PC-9 (cell line): ENCODE data around the gene PCDH8. TPM values are rescaled to one million over a fixed set of nuclear protein-coding genes. Genes with fewer than 3 reads are reported as not detected.

Source experiments
- BruUV-seq: library from RNA; stranded (reverse); fragments of 400-500 nt; replicated peaks from 2 replicates; lab custom pipeline; 2021; lab: Mats Ljungman, UMichigan
- CTCF ChIA-PET: fragments of 300-600 bp; sonication (Branson Sonifier 250); formaldehyde crosslinking; loops from one replicate; lab custom pipeline; 2022; ENCODE audit warnings: antibody characterized with exemption; lab: Charles Lee
- POLR2A ChIA-PET: fragments of 300-600 bp; sonication (Branson Sonifier 250); formaldehyde crosslinking; loops from one replicate; lab custom pipeline; 2022; ENCODE audit warnings: antibody characterized with exemption; ENCODE audit not compliant: unreplicated experiment; lab: Charles Lee
- DNase-seq, 2 experiments: peaks; one replicate each; pipeline versions ENCODE4 v3.0.0 to v3.0.0-alpha.2; 2015 to 2022; ENCODE audit warnings: mixed read lengths in 1 of 2
- H2AFZ ChIP-seq: fragments of 200-600 bp; sonication (generic); 2 replicates; pipeline ENCODE4 v1.8.1; 2017; ENCODE audit warnings: antibody characterized with exemption
- H3F3A ChIP-seq: fragments of 200-600 bp; sonication (generic); 2 replicates; pipeline ENCODE4 v1.8.1; 2017; ENCODE audit warnings: antibody characterized with exemption, mild to moderate bottlenecking, low read depth; ENCODE audit not compliant: insufficient read depth
- H3K27ac ChIP-seq: fragments of 200-600 bp; sonication (generic); 2 replicates; pipeline ENCODE4 v1.6.1; 2016; ENCODE audit warnings: mixed run types
- H3K27me3 ChIP-seq: fragments of 200-600 bp; sonication (generic); 2 replicates; pipeline ENCODE4 v1.6.1; 2016; ENCODE audit warnings: low read depth, mixed run types; ENCODE audit not compliant: insufficient read depth
- H3K36me3 ChIP-seq: fragments of 200-600 bp; sonication (generic); 2 replicates; pipeline ENCODE4 v1.6.1; 2016; ENCODE audit warnings: low read depth, mixed run types
- H3K4me1 ChIP-seq: fragments of 200-600 bp; sonication (generic); replicated peaks from 2 replicates; pipeline ENCODE4 v1.6.1; 2016; ENCODE audit warnings: mixed run types; ENCODE audit not compliant: insufficient read depth
- H3K4me2 ChIP-seq: fragments of 200-600 bp; sonication (generic); 2 replicates; pipeline ENCODE4 v1.6.1; 2017; ENCODE audit warnings: mixed run types
- H3K4me3 ChIP-seq: fragments of 200-600 bp; sonication (generic); 2 replicates; pipeline ENCODE4 v1.6.1; 2016; ENCODE audit warnings: mixed run types
- H3K79me2 ChIP-seq: fragments of 200-600 bp; sonication (generic); 2 replicates; pipeline ENCODE4 v1.6.1; 2017; ENCODE audit warnings: low read depth, mixed run types
- H3K9me2 ChIP-seq: fragments of 200-600 bp; sonication (generic); 2 replicates; pipeline ENCODE4 v1.8.1; 2017; ENCODE audit warnings: mild to moderate bottlenecking; ENCODE audit not compliant: insufficient read depth
- H3K9me3 ChIP-seq: fragments of 200-600 bp; sonication (generic); 2 replicates; pipeline ENCODE4 v1.8.1; 2016; ENCODE audit warnings: low read depth; ENCODE audit not compliant: insufficient read depth
- H4K20me1 ChIP-seq: fragments of 200-600 bp; sonication (generic); 2 replicates; pipeline ENCODE4 v1.8.1; 2017; ENCODE audit not compliant: insufficient read depth
- CTCF ChIP-seq: fragments of 200-600 bp; sonication (generic); conservative IDR thresholded peaks from 2 replicates; pipeline ENCODE4 v1.6.1; 2017; ENCODE audit warnings: mixed run types, antibody characterized with exemption, mild to moderate bottlenecking, moderate library complexity
- EZH2 ChIP-seq: fragments of 200-600 bp; sonication (generic); IDR thresholded peaks from 2 replicates; pipeline ENCODE4 v1.8.0; 2017; ENCODE audit warnings: antibody characterized with exemption, low read depth
- intact Hi-C: fragments of 100-400 bp; cut with micrococcal nuclease; formaldehyde crosslinking; loops from one replicate; pipeline ENCODE4 v1.10.0; 2022; ENCODE audit not compliant: unreplicated experiment
- total RNA-seq: library from RNA; stranded (reverse); gene quantifications from 2 replicates; pipeline ENCODE4 v1.2.3, GENCODE V29; 2021

Gene PCDH8
- total RNA-seq, 1 experiment from 2014 or later = not detected

GRCh38 chr13:52852444-52852843 lies 4.0 kb upstream of the PCDH8 start:
- H3K36me3 ChIP-seq = no peaks in the 10 kb centered on the region
- no peak overlapping the region for H3K4me2 ChIP-seq
- no peaks in the 10 kb centered on the region for H4K20me1 ChIP-seq
- peaks cover 14% of the 10 kb centered on the region for H3K27me3 ChIP-seq
- no peak for DNase-seq
- H3F3A ChIP-seq = no peaks in the 10 kb centered on the region
- BruUV-seq = no TSS peak
- no peaks in the 10 kb centered on the region for H3K4me1 ChIP-seq
- ChIA-PET POLR2A (no interaction called here), CTCF (no interaction called here)
- H2AFZ ChIP-seq = no peak overlapping the region
- H3K4me3 ChIP-seq = no peak overlapping the region
- H3K79me2 ChIP-seq = no peaks in the 10 kb centered on the region
- H3K27ac ChIP-seq = no peak overlapping the region
- H3K9me2 ChIP-seq = no peaks in the 10 kb centered on the region
- TF ChIP-seq CTCF (no peak), EZH2 (no peak)
- intact Hi-C loops = no loop called here
- no peaks in the 10 kb centered on the region for H3K9me3 ChIP-seq

GRCh38 chr13:52851137-52851962 lies 2.9 kb upstream of the PCDH8 start:
- H2AFZ ChIP-seq = no peak overlapping the region
- TF ChIP-seq CTCF (no peak), EZH2 (no peak)

GRCh38 chr13:52850396-52851136 lies 2.1 kb upstream of the PCDH8 start:
- H3K4me1 ChIP-seq = no peaks in the 10 kb centered on the region
- H3K27me3 ChIP-seq = peaks cover 14% of the 10 kb centered on the region
- DNase-seq = no peak
- no TSS peak for BruUV-seq
- no peak for TF ChIP-seq EZH2
- no peak for TF ChIP-seq CTCF
- POLR2A ChIA-PET = interaction anchor here (0.7 kb wide), 1 partner anchor 24 kb away, joined by 3 read pairs; no protein-coding TSS in a partner anchor
- H3K27ac ChIP-seq = no peak overlapping the region
- no peaks in the 10 kb centered on the region for H3F3A ChIP-seq
- no peaks in the 10 kb centered on the region for H3K36me3 ChIP-seq
- CTCF ChIA-PET = no interaction called here
- no peak overlapping the region for H3K4me3 ChIP-seq
- H3K79me2 ChIP-seq = no peaks in the 10 kb centered on the region
- no peaks in the 10 kb centered on the region for H4K20me1 ChIP-seq
- no peak overlapping the region for H3K4me2 ChIP-seq
- H3K9me3 ChIP-seq = no peaks in the 10 kb centered on the region
- intact Hi-C loops = no loop called here
- no peaks in the 10 kb centered on the region for H3K9me2 ChIP-seq
- no peak overlapping the region for H2AFZ ChIP-seq

More at GRCh38 chr13:52851137-52851962, 2.9 kb upstream of the PCDH8 start:
- no peaks in the 10 kb centered on the region for H3F3A ChIP-seq
- H3K36me3 ChIP-seq = no peaks in the 10 kb centered on the region
- no TSS peak for BruUV-seq
- ChIA-PET POLR2A (interaction anchor here (0.7 kb wide), 1 partner anchor 24 kb away, joined by 3 read pairs; no protein-coding TSS in a partner anchor), CTCF (no interaction called here)
- no peaks in the 10 kb centered on the region for H3K4me1 ChIP-seq
- H3K79me2 ChIP-seq = no peaks in the 10 kb centered on the region
- no peaks in the 10 kb centered on the region for H4K20me1 ChIP-seq
- H3K27me3 ChIP-seq = peaks cover 14% of the 10 kb centered on the region
- no peak overlapping the region for H3K4me3 ChIP-seq
- H3K27ac ChIP-seq = no peak overlapping the region
- no peaks in the 10 kb centered on the region for H3K9me3 ChIP-seq
- intact Hi-C loops = no loop called here
- H3K9me2 ChIP-seq = no peaks in the 10 kb centered on the region
- DNase-seq = no peak
- H3K4me2 ChIP-seq = no peak overlapping the region
